ENCODE results near the gene PYY. TPM values are rescaled to one million over a fixed set of nuclear protein-coding genes. Genes with fewer than 3 reads are reported as not detected.
A peak's percentile ranks its signal among the peaks of the same experiment; 100 is the strongest.

Gene PYY
- total RNA-seq, 1 experiment from 2014 or later: 2.0 TPM

- Histone ChIP-seq H3K4ac (ENCODE audit: low read depth, low read length) (no peak overlapping the region), H2BK5ac (ENCODE audit: insufficient read length, low read length) (no peak overlapping the region), H4K20me1 (ENCODE audit: control insufficient read depth, insufficient read depth, insufficient read length) (no peaks in the 10 kb centered on the region), H3K9ac (ENCODE audit: extremely low read depth, insufficient read length, low read length) (no peak overlapping the region), H3K79me1 (ENCODE audit: insufficient read depth, low read depth, low read length, poor library complexity, severe bottlenecking) (no peaks in the 10 kb centered on the region), H2AK5ac (ENCODE audit: insufficient read length, low read length) (no peak overlapping the region), H2BK15ac (ENCODE audit: low read depth, low read length) (no peak overlapping the region), H4K91ac (ENCODE audit: insufficient read length, low read depth, low read length) (no peak overlapping the region), H3K18ac (ENCODE audit: insufficient read length, low read depth, low read length) (no peak overlapping the region), H4K5ac (ENCODE audit: insufficient read length, low read depth, low read length) (no peak overlapping the region), H3K27me3 (ENCODE audit: insufficient read depth, low read length) (no peaks in the 10 kb centered on the region), H3K9me3 (ENCODE audit: control insufficient read depth, low read depth, low read length) (no peaks in the 10 kb centered on the region), H3K56ac (ENCODE audit: insufficient read length, low read depth, low read length) (no peak overlapping the region), H3K23me2 (ENCODE audit: insufficient read length, low read depth, low read length, poor library complexity, severe bottlenecking) (peaks cover 34% of the 10 kb centered on the region), H3K4me2 (ENCODE audit: insufficient read depth, insufficient read length, low read length) (peak overlapping the region; percentile 65), H2BK20ac (ENCODE audit: low read depth, low read length, poor library complexity, severe bottlenecking) (no peak overlapping the region), H2AFZ (ENCODE audit: low read length) (no peak overlapping the region), H4K8ac (replicated peaks; ENCODE audit: insufficient read length, low read depth, low read length) (no peak overlapping the region), H3K4me1 (ENCODE audit: insufficient read depth, low read length) (no peaks in the 10 kb centered on the region; the same call in 1 of the 2 replicates), H3K79me2 (ENCODE audit: insufficient read depth, low read length) (no peaks in the 10 kb centered on the region), H3K23ac (ENCODE audit: insufficient read length, low read depth, low read length) (no peak overlapping the region), H2BK120ac (ENCODE audit: low read depth, low read length, poor library complexity, severe bottlenecking) (no peak overlapping the region), H3K14ac (ENCODE audit: insufficient read depth, low read length) (no peak overlapping the region), H3T11ph (ENCODE audit: low read length) (no peak overlapping the region), H3K27ac (ENCODE audit: insufficient read length, low read depth, low read length) (no peak overlapping the region), H2BK12ac (ENCODE audit: insufficient read length, low read depth, low read length) (no peak overlapping the region)
- peaks cover 30 to 44% of the 10 kb centered on the region in 2 experiments for H3K4me1 Mint-ChIP-seq
- H3K27ac Mint-ChIP-seq: no peak overlapping the region
- H3K27me3 Mint-ChIP-seq (ENCODE audit: low read depth): peaks cover 83% of the 10 kb centered on the region
- WGBS (ENCODE audit: extremely low coverage, insufficient read length, low lambda C conversion rate): no CpG with 5 or more reads among the region's 3 CpGs
- peak; percentile 52 for DNase-seq
- TF ChIP-seq, protein P1, sequence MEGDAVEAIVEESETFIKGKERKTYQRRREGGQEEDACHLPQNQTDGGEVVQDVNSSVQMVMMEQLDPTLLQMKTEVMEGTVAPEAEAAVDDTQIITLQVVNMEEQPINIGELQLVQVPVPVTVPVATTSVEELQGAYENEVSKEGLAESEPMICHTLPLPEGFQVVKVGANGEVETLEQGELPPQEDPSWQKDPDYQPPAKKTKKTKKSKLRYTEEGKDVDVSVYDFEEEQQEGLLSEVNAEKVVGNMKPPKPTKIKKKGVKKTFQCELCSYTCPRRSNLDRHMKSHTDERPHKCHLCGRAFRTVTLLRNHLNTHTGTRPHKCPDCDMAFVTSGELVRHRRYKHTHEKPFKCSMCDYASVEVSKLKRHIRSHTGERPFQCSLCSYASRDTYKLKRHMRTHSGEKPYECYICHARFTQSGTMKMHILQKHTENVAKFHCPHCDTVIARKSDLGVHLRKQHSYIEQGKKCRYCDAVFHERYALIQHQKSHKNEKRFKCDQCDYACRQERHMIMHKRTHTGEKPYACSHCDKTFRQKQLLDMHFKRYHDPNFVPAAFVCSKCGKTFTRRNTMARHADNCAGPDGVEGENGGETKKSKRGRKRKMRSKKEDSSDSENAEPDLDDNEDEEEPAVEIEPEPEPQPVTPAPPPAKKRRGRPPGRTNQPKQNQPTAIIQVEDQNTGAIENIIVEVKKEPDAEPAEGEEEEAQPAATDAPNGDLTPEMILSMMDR (conservative IDR thresholded peaks at IDR 0.05): no peak
- H3K4me3 Mint-ChIP-seq: peak overlapping the region; percentile 69 to 89
- no peaks in the 10 kb centered on the region for H3K36me3 Mint-ChIP-seq (ENCODE audit: insufficient read depth in 1 of 3, low read depth in 3 of 3)
- H3K9me3 Mint-ChIP-seq: no peaks in the 10 kb centered on the region
Observed at GRCh38 chr17:43905400-43905984, 48.2 kb downstream of the PYY start.

Other genes with a start within 250 kb of the PYY start
- gene SOST, start 195.1 kb downstream of the PYY start, total RNA-seq (2021): not detected in 2 replicates
- 16.9 and 17.6 TPM in 2 replicates for gene DUSP3, start 175.0 kb downstream of the PYY start, total RNA-seq (2021)
- gene CFAP97D1, start 173.5 kb downstream of the PYY start, total RNA-seq (2021): not detected in 2 replicates
- gene MPP3, start 120.8 kb downstream of the PYY start, total RNA-seq (2021): 5.7 and 6.9 TPM in 2 replicates
- not detected in 2 replicates for gene CD300LG, start 106.8 kb downstream of the PYY start, total RNA-seq (2021)
- 16.3 and 17.9 TPM in 2 replicates for gene MPP2, start 46.4 kb downstream of the PYY start, total RNA-seq (2021)
- 0.59 TPM in 1 of 2 replicates, not detected in the other for gene PPY, start 11.5 kb downstream of the PYY start, total RNA-seq (2021)
- gene NAGS, start 50.7 kb upstream of the PYY start, total RNA-seq (2021): 3.7 and 4.1 TPM in 2 replicates
- gene TMEM101, start 61.0 kb upstream of the PYY start, total RNA-seq (2021): 18.6 and 21.1 TPM in 2 replicates
- 128 TPM in 2 replicates for gene LSM12, start 112.7 kb upstream of the PYY start, total RNA-seq (2021)
- gene G6PC3, start 116.8 kb upstream of the PYY start, total RNA-seq (2021): 105 and 109 TPM in 2 replicates
- gene HDAC5, start 169.7 kb upstream of the PYY start, total RNA-seq (2021): 39.5 and 41.3 TPM in 2 replicates
- 23.3 and 24.1 TPM in 2 replicates for gene HROB, start 188.0 kb upstream of the PYY start, total RNA-seq (2021)
- 0.31 and 0.90 TPM in 2 replicates for gene ASB16, start 216.8 kb upstream of the PYY start, total RNA-seq (2021)
- gene TMUB2, start 233.0 kb upstream of the PYY start, total RNA-seq (2021): 20.6 and 22.9 TPM in 2 replicates
- 125 and 134 TPM in 2 replicates for gene ATXN7L3, start 245.9 kb upstream of the PYY start, total RNA-seq (2021)

All from H9 (cell line).